Measurements from ENCODE around the gene AKNAD1. TPM values are rescaled to one million over a fixed set of nuclear protein-coding genes. Genes with fewer than 3 reads are reported as not detected.
A peak's percentile ranks its signal among the peaks of the same experiment; 100 is the strongest.

AKNAD1 gene
- total RNA-seq, 2 donors from 2014 or later = not detected

DNA sequence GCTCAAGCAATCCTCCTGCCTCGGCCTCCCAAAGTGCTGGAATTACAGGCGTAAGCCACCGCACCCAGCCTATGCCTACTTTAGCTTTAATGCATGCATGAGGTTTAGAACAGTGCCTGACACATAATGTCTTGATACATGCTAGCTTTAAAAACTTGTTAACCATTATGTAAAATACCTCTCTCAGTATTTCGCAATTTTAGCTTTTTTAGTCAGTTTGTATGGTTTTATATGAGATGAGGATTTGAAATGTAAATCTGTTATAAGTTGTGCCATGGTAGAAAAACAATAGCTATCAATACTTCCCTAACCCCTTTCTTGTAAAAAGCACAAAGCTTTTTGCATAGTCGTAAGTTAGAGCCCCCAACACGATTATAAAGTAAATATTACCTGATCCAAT lies 4.7 kb upstream of the AKNAD1 start:
- TF ChIP-seq, protein P1, sequence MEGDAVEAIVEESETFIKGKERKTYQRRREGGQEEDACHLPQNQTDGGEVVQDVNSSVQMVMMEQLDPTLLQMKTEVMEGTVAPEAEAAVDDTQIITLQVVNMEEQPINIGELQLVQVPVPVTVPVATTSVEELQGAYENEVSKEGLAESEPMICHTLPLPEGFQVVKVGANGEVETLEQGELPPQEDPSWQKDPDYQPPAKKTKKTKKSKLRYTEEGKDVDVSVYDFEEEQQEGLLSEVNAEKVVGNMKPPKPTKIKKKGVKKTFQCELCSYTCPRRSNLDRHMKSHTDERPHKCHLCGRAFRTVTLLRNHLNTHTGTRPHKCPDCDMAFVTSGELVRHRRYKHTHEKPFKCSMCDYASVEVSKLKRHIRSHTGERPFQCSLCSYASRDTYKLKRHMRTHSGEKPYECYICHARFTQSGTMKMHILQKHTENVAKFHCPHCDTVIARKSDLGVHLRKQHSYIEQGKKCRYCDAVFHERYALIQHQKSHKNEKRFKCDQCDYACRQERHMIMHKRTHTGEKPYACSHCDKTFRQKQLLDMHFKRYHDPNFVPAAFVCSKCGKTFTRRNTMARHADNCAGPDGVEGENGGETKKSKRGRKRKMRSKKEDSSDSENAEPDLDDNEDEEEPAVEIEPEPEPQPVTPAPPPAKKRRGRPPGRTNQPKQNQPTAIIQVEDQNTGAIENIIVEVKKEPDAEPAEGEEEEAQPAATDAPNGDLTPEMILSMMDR (IDR thresholded peaks at IDR 0.05) = no peak
- Histone ChIP-seq H3K9me3 (no peaks in the 10 kb centered on the region), H3K27ac (no peak overlapping the region), H3K4me3 (no peak overlapping the region), H3K27me3 (no peaks in the 10 kb centered on the region), H3K4me1 (no peaks in the 10 kb centered on the region), H3K36me3 (no peaks in the 10 kb centered on the region)
- DNase-seq (ENCODE audit: low spot score) = no peak

DNA sequence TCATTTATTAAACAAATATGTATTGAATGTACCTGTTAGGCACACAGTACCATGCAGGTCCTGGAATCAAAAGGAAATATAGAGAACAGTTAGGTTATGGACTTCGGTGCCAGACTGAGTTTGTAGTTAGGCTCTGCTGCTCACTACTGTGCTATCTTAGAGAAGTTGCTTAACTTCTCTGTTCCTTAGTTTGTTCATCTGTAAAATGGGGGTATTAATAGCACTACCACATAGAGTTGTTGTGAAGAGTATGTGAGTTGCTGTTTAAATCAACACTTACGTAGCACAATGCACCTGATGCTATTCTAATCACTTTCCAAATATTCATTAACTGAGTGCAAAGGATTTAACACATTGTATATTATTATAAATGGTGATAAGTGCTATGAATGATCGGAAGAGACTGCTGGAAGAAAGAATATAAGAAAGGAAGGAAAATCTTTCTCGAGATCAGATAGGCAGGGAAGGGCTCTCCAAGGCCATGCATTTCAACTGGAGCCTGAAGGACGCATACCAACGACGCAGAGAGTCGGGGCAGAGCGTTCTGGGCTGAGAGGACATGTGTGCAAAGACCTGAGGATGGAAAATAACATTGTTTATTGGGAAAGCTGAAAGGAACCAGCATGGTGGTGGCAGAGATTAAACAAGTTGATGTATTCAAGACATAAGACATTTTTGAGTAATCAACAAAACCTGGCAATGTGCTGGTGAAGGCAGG lies 3.5 kb upstream of the AKNAD1 start:
- TF ChIP-seq, protein P1 (IDR thresholded peaks at IDR 0.05) = no peak
- DNase-seq (ENCODE audit: low spot score) = no peak
- no peak overlapping the region for H3K4me3 ChIP-seq

DNA sequence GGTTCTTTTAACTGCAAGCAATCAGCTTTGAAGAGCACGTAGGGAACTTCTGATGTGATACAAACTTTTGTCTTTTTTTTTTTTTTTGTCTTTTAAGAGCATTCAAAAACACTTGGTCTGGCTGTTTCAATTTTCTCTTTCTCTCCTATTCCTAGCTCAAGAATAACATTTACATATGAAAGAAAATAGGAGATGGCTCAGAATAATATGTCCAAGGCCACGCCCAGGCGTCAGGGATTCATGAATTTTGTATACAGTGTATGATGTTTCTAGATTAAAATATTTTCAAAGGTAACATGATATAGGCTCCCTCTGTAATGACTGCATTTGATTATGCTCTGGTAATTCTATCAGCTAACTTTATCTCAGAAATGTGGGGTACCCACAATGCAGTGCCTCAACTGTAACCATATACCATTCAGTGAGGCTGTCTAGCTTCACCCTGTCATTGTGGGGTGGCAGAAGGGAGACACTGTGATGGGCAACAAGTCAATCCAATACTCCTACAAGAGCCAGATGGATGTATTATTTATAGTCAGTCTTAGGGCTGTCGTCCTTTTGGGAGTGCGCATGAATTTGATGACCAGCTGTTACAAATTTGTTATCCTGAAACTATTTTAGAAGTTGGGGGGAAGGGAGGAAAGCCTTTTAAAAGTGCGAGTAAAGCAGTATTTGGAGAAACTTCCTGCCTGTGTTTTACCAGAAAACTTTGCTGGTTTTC lies 1.5 kb upstream of the AKNAD1 start:
- Histone ChIP-seq H3K4me1 (no peaks in the 10 kb centered on the region), H3K36me3 (no peaks in the 10 kb centered on the region), H3K9me3 (no peaks in the 10 kb centered on the region), H3K27me3 (no peaks in the 10 kb centered on the region), H3K27ac (no peak overlapping the region), H3K4me3 (no peak overlapping the region)
- TF ChIP-seq, protein P1 (IDR thresholded peaks at IDR 0.05) = no peak
- DNase-seq (ENCODE audit: low spot score) = no peak

More for the DNA sequence above, 3.5 kb upstream of the AKNAD1 start:
- Histone ChIP-seq H3K36me3 (no peaks in the 10 kb centered on the region), H3K9me3 (no peaks in the 10 kb centered on the region), H3K27me3 (no peaks in the 10 kb centered on the region), H3K4me1 (no peaks in the 10 kb centered on the region), H3K27ac (no peak overlapping the region)

DNA sequence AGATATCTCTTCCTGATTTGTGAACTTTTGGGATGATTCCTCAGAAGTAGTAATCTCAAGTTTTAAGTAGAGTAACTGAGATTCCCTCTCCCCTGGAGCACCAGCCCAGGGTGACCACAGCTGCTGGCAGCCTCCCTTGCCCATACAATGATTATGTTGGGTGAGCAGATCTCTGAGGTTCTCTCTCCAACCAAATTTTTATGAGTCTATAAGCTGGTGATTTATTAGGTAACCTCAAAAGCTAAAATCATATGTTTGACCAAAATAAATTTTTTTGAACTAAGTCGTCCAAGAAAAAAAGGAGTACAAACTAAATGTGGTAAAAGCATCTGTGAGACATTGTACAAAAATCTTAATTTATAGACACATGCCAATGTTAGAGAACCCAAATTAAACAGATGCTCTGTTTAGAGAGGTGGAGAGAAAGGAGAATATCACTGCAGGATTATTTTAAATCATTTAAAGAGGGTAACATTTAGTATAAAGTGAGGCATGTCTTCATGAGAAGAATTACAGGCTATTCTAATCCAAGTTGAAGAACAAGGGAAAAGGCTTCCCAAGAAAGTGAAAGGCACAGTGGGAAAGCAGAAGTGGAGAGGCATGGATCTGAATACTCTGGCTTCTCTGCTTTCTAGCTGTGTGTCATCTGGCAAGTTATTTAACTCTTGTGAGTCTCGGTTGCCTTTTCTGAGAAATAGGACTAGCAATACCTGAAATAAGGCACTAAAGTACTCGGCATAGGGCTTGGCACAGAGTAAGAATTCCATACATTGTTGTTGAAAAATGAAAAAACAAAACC lies 2.5 kb downstream of the AKNAD1 start:
- Histone ChIP-seq H3K4me3 (no peak overlapping the region), H3K4me1 (peaks cover 0 to 10% of the 10 kb centered on the region in 2 donors), H3K36me3 (no peaks in the 10 kb centered on the region), H3K9me3 (no peaks in the 10 kb centered on the region), H3K27me3 (no peaks in the 10 kb centered on the region), H3K27ac (no peak overlapping the region)
- TF ChIP-seq, protein P1 (IDR thresholded peaks at IDR 0.05) = no peak
- no peak for DNase-seq (ENCODE audit: low spot score)

GRCh38 chr1:108852221-108852975 lies 4.5 kb downstream of the AKNAD1 start:
- H3K27ac ChIP-seq = no peak overlapping the region

More at GRCh38 chr1:108852221-108852975, 4.5 kb downstream of the AKNAD1 start:
- no peak for DNase-seq (ENCODE audit: low spot score)
- Histone ChIP-seq H3K27me3 (no peaks in the 10 kb centered on the region), H3K4me3 (peak overlapping the region in 1 of 2 donors; percentile 9), H3K9me3 (no peaks in the 10 kb centered on the region), H3K4me1 (peaks cover 0 to 10% of the 10 kb centered on the region in 2 donors), H3K36me3 (no peaks in the 10 kb centered on the region)
- TF ChIP-seq, protein P1 (IDR thresholded peaks at IDR 0.05) = no peak
